Activated CD8-positive, alpha-beta memory T cell treated with anti-CD3 and anti-CD28 coated beads, Interleukin-2, amount 50 U/mL, for 24 hours (primary cell): Measurements from ENCODE around the gene FAM13A.
"Not testable (repeated sequence)": the region's sequence is repeated elsewhere in the genome, so short reads cannot be mapped to it uniquely, and the experiment has no call there.

Experiments used
- DNase-seq: peaks from one replicate; pipeline ENCODE4 v3.0.0-alpha.2; 2020; ENCODE audit errors: extremely low read depth

The FAM13A gene

DNA sequence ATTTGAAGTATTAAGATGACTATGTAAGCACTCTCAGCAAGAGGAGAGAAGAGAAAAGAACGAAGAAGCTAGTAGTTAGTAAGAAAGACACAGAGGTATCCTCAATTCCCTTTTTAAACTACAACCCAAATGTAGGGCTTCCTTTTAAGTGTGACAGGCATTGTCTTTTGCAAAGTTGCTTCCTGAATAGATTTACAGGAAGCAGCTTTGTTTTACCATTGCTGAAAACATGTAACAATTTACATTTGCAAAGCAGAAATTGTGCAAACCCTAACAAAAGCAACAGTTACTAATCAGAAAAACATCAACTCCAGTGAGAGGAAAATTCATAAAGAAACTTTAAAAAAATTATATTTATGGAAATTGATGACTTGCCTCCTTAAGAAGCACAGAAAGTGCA, 96.4 kb downstream of the FAM13A start:
- no peak for DNase-seq

DNA sequence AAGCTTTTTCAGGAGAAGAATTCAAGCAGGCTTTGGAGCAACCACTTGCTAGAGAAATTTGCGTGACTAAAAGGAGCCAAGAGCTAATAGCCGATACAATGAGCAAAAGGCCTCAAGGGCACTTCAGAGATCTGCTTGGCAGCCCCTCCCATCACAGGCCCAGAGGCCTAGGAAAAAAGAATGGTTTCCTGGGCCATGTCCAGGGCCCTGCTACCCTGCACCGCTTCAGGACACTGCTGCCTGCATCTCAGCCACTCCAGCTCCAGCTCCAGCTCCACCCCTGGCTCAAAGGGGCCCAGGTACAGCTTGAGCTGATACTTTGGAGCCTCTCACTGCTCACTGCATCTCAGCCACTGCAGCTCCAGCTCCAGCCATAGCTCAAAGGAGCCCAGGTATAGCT, 98.9 kb downstream of the FAM13A start:
- no peak for DNase-seq

DNA sequence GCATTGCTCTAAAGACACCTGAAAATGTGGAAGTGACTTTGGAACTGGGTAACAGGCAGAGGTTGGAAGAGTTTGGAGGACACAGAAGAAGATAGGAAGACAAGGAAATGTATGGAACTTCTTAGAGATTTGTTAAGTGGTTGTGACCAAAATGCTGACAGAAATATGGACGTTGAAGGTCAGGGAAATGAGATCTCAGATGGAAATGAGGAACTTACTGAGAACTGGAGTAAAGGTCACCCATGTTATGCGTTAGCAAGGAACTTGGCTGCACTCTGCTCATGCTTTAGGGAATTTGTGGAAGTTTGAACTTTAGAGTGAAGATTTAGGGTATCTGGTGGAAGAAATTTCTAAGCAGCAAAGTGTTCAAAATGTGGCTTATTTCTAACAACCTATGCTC, 99.4 kb downstream of the FAM13A start:
- DNase-seq = no peak

DNA sequence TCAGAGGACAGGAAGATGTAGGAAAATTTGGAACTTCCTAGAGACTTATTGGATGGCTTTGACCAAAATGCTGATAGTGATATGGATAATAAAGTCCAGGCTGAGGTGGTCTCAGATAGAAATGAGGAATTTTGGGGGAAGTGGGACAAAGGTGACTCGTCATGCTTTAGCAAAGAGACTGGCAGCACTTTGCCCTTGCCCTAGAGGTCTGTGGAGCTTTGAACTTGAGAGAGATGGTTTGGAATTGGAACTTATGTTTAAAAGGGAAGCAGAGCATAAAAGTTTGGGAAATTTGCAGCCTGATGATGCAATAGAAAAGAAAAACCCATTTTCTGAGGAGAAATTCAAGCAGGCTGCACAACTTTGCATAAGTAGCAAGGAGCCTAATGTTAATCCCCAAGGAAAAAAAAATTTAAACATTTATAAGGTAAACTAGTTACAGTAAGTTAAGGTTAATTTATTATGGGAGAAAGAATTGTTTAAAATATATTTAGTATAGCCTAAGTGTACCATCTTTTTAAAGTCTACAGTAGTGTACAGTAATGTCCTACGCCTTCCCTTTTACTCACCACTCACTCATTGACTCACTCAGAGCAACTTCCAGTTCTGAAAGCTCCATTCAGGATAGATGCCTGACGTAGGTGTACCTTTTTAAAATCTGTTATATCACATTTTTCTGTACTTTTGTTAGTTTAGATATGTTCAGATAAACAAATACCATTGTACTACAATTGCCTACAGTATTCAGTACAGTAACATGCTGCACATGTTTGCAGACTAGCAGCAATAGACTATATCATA, 101.2 kb downstream of the FAM13A start:
- no peak for DNase-seq

DNA sequence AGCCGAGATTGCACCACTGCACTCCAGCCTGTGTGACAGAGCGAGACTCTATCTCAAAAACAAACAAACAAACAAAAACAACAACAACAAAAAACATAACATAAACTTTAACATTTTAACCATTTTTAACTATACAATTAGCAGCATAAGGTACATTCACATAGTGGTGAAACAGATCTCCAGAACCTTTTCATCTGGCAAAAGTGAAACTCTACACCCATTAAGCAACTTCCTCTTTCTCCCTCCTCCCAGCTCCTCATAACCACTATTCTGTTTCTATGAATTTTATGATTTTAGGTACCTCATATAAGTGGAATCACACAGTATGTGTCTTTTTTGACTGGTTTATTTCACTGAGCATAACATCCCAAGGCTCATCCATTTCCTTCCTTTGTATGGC, 103.6 kb downstream of the FAM13A start:
- DNase-seq = no peak

DNA sequence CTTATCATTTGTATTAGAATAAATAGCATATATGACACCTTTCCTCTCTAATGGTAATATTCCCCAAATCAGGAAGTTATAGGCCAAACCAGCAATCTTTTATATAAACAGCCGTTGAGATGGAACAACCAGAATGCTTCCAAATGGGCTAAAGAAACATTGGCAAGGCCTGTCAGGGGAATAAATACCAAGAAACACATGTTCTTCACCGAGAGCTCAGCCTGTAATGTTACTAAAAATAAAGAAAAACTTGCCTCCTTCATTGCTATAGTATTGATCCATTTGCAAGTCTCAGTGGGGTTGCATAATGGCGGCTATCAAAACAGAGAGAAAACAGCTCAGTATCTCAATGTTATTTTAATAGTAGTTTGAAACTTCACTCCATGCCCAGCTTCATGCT, 104.9 kb downstream of the FAM13A start:
- DNase-seq = no peak

DNA sequence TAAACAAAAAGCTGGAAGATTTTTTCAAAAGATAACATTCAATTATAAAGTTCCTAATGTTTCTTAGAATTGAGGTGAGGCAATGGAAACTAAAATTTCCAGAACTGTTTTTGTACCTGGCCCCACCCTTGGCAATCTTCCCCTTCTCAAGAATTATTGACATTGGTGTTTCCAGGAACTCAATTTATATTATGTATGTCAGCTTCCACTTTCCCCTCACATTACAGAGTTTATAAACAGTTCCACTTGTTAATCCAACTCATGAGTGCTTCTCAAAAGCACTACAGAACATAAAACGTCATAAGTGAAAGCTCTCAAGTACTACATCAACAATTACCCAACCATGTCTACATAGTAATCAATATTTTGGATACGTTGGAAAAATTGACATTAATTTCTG, 107.4 kb downstream of the FAM13A start:
- no peak for DNase-seq

DNA sequence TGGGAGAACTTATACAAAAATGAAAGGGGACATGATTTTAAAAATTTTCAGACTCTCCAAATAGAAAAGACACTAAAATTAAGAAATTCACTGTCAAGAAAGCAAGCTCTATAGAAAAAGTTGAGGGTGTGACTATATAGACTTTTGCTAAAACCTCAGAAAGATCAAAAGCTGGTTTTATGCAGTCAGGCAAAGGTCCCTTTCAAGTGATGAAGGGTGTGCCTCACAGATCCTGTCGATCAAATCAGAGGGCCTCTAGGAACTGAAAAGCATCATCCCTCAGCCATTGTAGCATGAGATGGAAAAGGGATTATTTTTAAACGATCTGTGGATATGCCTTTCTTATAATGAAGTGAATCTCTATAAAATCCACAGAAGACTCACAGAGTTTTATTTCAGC, 116.5 kb downstream of the FAM13A start:
- no peak for DNase-seq

DNA sequence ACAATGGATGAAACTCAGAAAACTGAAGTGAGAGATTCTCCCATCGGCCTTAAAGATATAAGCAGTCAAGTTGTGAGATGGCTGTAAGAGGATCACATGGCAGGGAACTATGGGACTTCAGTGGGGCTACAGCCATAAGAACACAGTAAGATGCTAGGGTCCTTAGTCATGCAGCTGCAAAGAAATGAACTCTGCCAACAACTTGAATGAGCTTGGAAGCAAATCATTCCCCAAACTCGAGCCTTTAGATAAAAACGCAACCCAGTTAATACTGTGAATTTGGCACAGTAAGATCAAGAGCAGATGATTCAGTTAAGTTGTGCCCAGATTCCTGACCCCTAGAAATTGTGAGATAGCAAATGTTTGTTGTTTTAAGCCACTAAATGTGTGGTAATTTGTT, 117.3 kb downstream of the FAM13A start:
- no peak for DNase-seq

DNA sequence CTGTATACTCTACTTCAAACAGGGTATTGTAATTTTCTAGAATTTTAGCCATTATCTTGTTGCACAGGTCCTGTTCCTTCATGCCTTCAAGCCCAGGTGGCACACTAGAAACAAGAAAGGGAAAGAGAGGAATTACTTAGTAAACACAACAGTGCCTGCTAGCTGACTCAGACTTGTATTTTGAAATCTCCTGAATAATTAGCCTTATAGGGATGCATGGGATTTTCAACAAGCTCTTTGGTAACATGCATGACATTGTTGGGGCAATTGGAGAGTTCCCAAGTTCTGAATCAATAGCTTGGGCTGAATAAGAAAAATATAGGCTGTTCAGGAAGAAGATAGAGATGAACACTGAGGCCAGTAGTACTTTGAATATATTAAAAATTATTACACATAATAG, 118.8 kb downstream of the FAM13A start:
- no peak for DNase-seq

DNA sequence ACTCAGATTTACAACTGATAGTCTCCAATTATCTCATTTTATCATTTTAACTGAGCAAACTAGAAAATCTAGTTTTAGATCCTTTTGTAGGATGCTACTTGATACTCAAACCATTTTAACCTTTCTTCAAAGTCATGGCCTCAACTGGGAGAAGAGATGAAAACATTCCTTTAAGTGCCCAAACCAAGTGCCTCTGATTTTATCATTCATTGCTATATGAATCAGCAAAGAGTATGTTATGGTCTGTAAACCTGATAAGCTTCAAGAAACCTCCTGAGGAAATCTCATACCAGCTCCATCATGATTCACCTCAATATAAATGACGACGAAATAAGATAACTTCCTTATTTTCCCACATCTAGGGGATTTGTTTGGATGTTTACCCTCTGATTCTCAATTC, 119.9 kb downstream of the FAM13A start:
- DNase-seq = no peak

DNA sequence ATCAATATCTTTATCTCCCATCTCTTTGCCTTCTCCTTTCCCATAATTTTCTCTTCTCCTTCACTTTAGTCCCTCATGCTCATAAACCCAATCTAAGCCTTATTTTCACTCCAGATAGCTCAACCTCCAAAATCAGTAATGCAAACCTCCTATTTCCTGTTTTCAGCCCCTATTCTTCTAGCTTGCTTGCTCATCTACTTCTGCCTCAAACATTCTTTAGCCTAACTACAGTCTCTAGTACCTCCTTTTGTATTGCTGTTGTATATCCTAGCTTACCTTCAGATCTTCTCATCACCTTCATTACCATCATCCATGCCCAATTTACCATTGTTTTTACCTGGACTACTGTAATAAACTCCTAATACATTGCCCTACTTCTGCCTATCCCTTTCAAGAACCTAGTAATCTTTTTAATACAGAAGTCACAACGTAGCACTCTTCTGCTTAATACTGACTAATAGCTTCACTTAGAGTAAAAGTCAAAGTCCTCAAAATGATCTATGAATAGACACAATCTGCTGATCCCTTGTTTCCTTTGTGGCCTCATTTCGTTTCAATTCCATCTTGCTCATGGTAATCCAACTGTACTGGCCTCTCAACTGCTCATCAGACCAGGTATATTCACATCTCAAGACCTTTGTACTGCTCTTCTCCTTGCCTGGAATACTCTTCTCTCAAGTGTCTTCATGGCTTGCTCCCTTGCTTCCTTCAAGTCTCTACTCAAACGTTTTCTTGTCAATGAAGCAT, 123.4 kb downstream of the FAM13A start:
- DNase-seq = no peak

DNA sequence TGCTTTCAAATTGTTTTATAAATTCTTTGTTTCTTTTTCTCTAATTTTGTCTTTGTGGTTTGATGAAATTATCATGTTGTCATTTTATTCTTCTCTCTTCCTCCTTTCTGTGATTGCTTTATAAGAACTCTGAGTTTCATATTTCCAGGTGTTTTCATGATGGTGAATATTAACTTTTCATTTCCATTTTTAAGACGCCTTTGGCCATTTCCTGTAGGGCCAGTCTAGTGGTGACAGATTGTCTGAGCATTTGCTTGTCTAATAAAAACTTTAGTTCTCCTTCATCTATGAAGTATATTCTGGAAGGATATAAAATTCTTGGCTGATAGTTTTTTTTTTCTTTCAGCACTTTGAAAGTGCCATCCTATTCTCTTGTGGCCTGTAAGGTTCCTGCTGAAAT, 128.1 kb downstream of the FAM13A start:
- DNase-seq = no peak

DNA sequence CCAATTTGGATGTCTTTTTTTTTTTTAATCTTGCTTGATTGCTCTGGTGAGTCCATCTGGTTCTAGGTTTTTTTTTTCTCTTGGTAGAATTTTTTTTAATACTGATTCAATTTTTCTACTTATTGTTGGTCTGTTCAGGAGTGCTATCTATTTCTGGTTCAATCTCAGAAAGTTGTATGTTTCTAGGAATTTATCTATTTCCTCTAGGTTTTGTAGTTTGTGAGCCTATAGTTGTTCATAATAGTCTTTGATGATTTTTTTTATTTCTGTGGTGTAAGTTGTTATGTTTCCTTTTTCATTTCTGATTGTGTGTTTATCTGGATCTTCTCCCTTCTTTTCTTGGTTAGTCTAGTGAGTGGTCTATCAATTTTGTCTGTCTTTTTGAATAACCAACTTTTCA, 129.6 kb downstream of the FAM13A start:
- DNase-seq = no peak

DNA sequence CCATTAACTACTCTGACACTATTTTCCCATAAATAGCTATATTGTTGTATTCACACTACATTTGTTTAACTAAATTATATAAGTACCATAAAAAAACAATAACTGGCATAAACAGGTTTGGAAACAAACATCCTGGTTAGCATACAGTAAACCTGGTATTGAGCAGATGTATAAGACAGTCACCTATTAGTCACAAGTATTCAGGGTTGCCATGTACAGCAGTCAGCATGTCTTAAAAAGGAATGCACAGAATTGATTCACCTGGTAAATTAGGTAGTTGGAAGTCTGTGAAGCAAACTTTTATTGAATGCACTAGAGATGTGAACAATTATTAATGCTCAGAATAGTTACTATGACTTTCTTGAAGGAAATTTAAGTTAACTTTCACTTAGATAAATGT, 137.9 kb downstream of the FAM13A start:
- no peak for DNase-seq

DNA sequence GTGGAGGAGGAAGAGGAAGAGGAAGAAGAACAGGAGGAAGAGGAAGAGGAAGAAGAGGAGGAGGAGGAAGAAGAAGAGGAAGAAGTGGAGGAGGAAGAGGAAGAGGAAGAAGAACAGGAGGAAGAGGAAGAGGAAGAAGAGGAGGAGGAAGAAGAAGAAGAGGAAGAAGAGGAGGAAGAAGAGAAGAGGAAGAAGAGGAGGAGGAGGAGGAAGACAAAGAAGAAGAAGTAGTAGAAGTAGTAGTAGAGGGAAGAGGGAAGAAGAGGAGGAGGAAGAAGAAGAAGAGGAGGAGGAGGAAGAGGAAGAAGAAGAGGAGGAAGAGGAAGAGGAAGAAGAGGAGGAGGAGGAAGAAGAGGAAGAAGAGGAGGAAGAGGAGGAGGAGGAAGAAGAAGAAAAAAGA, 143.8 kb downstream of the FAM13A start:
- not testable (repeated sequence) for DNase-seq

DNA sequence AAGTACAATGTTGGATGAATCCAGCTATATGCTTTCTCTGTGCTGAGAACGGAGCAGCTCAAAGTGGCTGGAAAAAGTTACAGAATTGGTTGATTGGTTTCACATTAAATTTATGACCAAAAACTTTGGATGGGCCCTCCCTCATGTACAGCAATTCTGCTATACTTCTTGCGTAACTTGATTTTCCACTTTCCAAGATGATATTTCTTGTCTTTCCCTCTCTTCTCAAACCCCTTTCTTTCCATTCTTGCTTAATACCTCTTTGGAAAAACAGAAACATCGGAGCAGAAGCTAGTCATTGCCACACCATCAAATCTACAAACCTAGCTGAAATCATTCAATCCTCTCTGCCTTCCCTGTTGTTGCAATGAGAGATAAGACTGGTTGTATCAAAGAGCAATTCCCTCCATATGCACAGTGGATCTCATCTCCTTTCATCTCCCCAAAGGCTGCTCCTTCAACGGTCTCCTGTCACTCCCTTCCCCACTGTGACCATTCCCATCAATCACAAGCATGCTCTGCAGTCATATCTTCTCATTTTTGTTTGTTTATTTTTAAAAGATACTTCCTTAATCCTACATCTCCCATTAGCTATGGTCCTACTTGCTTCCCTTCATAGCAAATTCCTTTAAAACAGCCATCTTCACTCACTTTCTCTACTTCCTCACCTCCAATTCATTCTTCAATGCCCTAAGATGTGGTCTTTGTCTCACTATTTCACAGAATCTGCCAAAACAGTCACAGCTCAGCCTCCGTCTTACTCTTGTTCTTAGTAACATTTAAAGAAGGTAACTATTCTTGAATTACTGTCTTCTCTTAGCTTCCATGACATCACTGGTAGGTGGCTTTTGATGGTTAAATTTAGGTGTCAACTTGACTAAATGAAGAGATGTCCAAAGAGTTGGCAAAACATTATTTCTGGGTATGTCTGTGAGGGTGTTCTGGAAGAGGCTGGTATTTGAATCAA, 145.5 kb downstream of the FAM13A start:
- no peak for DNase-seq

DNA sequence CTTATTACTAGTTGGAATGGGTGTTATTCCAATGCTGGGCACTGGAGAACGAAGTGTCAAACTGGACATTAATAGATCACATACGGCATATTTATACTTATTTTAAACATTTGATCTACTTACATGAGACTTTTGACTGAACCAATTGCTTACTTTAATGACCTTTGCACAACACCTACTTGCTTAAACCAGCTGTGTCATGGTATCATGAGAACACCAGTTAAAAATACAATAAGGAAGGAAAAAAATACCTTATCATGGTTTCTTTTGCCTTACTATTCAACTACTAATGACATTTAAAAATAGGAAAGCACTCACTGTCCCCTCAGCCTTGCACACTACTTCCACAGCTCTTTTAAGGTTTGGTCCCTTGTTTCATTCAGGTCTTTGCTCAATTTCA, 146.9 kb downstream of the FAM13A start:
- DNase-seq = no peak

DNA sequence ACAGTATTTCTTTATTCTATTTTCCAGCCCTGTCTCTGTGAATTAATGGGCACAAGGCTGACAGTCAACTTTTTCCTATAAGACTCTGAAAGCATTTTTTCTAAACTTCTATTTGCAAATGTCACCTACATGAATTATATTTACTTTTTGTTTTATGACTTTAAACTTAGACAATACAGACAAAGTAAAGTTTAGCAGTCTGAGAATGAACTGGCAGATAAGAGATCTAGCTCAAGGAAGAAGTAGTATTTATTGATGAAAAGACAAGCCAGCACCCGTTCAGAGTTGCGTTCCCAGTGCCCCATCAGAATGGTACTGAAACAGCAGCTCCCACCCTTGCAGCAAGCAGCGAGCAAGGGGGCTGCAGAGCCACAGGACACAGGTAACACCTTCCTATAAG, 148.5 kb downstream of the FAM13A start:
- DNase-seq = no peak

DNA sequence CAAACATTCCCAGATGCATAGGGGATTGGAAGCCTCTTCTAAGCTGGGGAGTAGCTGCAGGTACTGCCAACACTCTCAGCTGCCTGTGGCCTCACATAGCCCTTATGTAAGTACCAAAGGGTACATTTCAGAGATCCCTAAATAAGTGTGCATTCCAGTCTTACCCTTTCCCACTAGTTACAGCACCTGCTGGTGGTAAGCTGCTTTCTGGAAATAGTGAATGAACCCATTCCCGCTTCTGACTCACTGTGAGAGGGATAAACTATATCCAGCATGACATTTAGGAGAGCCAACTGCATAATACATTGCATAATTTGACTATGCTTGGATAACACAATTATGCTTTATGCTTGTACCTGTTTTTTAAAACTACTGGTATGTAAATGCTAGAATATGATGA, 149.0 kb downstream of the FAM13A start:
- DNase-seq = no peak

DNA sequence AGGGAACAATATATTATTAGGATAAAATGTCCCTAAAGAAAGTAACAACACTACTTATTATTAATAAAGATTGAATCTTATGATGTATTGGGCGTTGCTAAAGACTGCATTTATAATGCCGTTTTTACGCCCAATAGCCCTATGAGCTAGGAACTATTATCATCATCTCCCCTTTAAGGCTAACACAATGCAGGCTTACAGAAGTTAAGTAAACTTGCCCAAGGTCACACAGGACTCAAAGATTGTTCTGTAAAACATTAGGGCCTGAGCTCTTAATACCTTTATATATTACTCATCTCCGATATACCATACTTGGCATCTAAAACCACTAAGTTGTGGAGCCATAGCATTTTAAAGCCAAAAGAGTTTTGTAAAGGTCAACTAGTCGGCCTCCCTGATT, 149.5 kb downstream of the FAM13A start:
- DNase-seq = no peak

DNA sequence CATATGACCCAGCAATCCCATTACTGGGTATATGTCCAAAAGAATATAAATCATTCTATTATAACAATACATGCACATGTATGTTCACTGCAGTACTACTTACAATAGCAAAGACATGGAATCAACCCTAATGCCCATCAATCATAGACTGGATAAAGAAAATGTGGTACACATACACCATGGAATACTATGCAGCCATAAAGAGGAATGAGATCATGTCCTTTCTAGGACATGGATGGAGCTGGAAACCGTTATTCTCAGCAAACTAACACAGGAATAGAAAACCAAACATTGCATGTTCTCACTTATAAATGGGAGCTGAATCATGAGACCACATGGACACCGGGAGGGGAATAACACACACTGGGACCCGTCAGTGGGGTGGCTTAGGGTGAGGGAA, 152.7 kb downstream of the FAM13A start:
- not testable (repeated sequence) for DNase-seq
